Measurements from ENCODE around the gene PAGR1. TPM values are rescaled to one million over a fixed set of nuclear protein-coding genes. Genes with fewer than 3 reads are reported as not detected.
A peak's percentile ranks its signal among the peaks of the same experiment; 100 is the strongest.
"Not testable (repeated sequence)": the region's sequence is repeated elsewhere in the genome, so short reads cannot be mapped to it uniquely, and the experiment has no call there.

PAGR1 gene
- total and polyA plus RNA-seq, 9 of the 15 experiments (the other 6 are each of a cell fraction or from before 2014, with no cell fraction given): 1.4 to 58.2 (median 16.8) TPM

GRCh38 chr16:29784901-29785500, 31.0 kb upstream of the PAGR1 start (continued):
- peak in 1 of 2 experiments; percentile 84; a peak in 2 of 4 replicates for TF ChIP-seq UBTF (IDR thresholded peaks at IDR 0.05; ENCODE audit: borderline replicate concordance in 1 of 2, low read depth in 2 of 2, low read length in 2 of 2)
- TF ChIP-seq FOXP1 (CRISPR knock-in tag; IDR thresholded peaks at IDR 0.05): no peak
- 0 out of 2 replicates have a peak, but pooled peaks have one; percentile 27 for TF ChIP-seq SMC3 (conservative IDR thresholded peaks at IDR 0.05; ENCODE audit: insufficient read depth, low read depth, low read length)
- TF ChIP-seq ZNF174 (CRISPR knock-in tag; IDR thresholded peaks at IDR 0.05): no peak
- TF ChIP-seq ZFP36 (IDR thresholded peaks at IDR 0.05; ENCODE audit: low read depth, low read length, partially characterized antibody): peak; percentile 33
- no peak for TF ChIP-seq ZNF79 (CRISPR knock-in tag; IDR thresholded peaks at IDR 0.05; ENCODE audit: low read depth)
- TF ChIP-seq ZBTB7A (IDR thresholded peaks at IDR 0.05; ENCODE audit: borderline replicate concordance, control insufficient read depth, low read depth, low read length): no peak
- TF ChIP-seq STAT5B (CRISPR knock-in tag; IDR thresholded peaks at IDR 0.05): no peak

- H3K9ac ChIP-seq (ENCODE audit: insufficient read depth in 1 of 2, low read depth in 2 of 2, low read length in 2 of 2); H3K27ac ChIP-seq (ENCODE audit: extremely low read depth, low read depth, low read length); H4K20me1 ChIP-seq (replicated peaks; ENCODE audit: control insufficient read depth, insufficient read depth, low read length); FAIRE-seq; H2AFZ ChIP-seq (ENCODE audit: low read depth, low read length); BruUV-seq (replicated peaks); ATAC-seq; H3K27me3 ChIP-seq (ENCODE audit: control insufficient read depth in 2 of 2, insufficient read depth in 2 of 2, low read length in 2 of 2); H3K4me3 ChIP-seq; H3K9me3 ChIP-seq (replicated peaks; ENCODE audit: control insufficient read depth, insufficient read depth, low read depth, low read length); H3K36me3 ChIP-seq (ENCODE audit: control insufficient read depth, insufficient read depth, low read length); H3K4me2 ChIP-seq (ENCODE audit: insufficient read depth, low read length); CTCF ChIA-PET (ENCODE audit: low intra/inter-chr PET ratio); H3K9me1 ChIP-seq (ENCODE audit: control insufficient read depth, insufficient read depth, low read length); in situ Hi-C loops (cut with MboI); DNase-seq (ENCODE audit: extremely low read depth in 1 of 4, low spot score in 3 of 4): not testable (repeated sequence)
- WGBS (ENCODE audit: insufficient coverage, low coverage, missing lambda C conversion rate): 26% methylated on average over 4 of the region's 4 CpGs
- intact Hi-C loops (cut with micrococcal nuclease): loop anchor here (10.0 kb wide), 1 partner anchor 82 kb away; no protein-coding TSS in a partner anchor
- Histone ChIP-seq H3K79me2 (ENCODE audit: control insufficient read depth, insufficient read depth, low read length) (peaks cover 24% of the 10 kb centered on the region), H3K4me1 (replicated peaks in 1 of 2; ENCODE audit: control insufficient read depth in 2 of 2, insufficient read depth in 2 of 2, low read length in 2 of 2) (peaks cover 12 to 14% of the 10 kb centered on the region in 2 experiments)
- POLR2A ChIA-PET: interaction anchor here (0.7 to 1.8 kb wide), 2 partner anchors 17 to 35 kb away, joined by 4 to 6 read pairs; no protein-coding TSS in a partner anchor
Observed at GRCh38 chr16:29787155-29787554, 28.8 kb upstream of the PAGR1 start.

Data from K562 (cell line).